Mammary epithelial cell (primary cell): Measurements from ENCODE around the gene MTLN.

ENCODE experiments used
- CTCF ChIP-seq, 2 donors: IDR thresholded peaks in 1 of 2; conservative IDR thresholded peaks in 1 of 2; 2 replicates each; pipeline ENCODE4 v1.5.1; 2011 to 2012; ENCODE audit warnings: inconsistent platforms in 2 of 2, low read length in 2 of 2, mild to moderate bottlenecking in 2 of 2, control low read depth in 1 of 2, low read depth in 1 of 2; ENCODE audit not compliant: insufficient read depth in 1 of 2; ENCODE audit errors: extremely low read depth in 1 of 2
- EZH2 ChIP-seq: IDR thresholded peaks from 2 replicates; pipeline ENCODE4 v1.6.1; 2012; ENCODE audit warnings: low read length, inconsistent platforms, borderline replicate concordance

- TF ChIP-seq CTCF (conservative IDR thresholded peaks at IDR 0.05 in 1 of 2, IDR thresholded peaks at IDR 0.05 in 1 of 2; ENCODE audit: extremely low read depth in 1 of 2, insufficient read depth in 1 of 2, low read depth in 1 of 2, low read length in 2 of 2): no peak
- no peak for TF ChIP-seq EZH2
Observed at GRCh38 chr2:110180036-110180435, 32.3 kb downstream of the MTLN start.
